KOPT-K1 (cell line): ENCODE results near the gene RTP2.
"Not testable (repeated sequence)": the region's sequence is repeated elsewhere in the genome, so short reads cannot be mapped to it uniquely, and the experiment has no call there.

ENCODE experiments used
- H3K27ac ChIP-seq: fragments of 200-600 bp; sonication (generic); 2 replicates; pipeline ENCODE4 v1.5.1; 2016; ENCODE audit warnings: antibody characterized with exemption, mild to moderate bottlenecking, low read depth, low read length; ENCODE audit not compliant: poor library complexity, severe bottlenecking
- H3K36me3 ChIP-seq: fragments of 200-600 bp; sonication (generic); 2 replicates; pipeline ENCODE4 v1.5.1; 2017; ENCODE audit warnings: antibody characterized with exemption, mild to moderate bottlenecking, low read length, moderate library complexity; ENCODE audit not compliant: insufficient read depth
- H3K9me3 ChIP-seq: fragments of 200-600 bp; sonication (generic); 2 replicates; pipeline ENCODE4 v1.5.1; 2017; ENCODE audit warnings: antibody characterized with exemption, low read length, mild to moderate bottlenecking; ENCODE audit not compliant: insufficient read depth, poor library complexity, severe bottlenecking

The RTP2 gene

DNA sequence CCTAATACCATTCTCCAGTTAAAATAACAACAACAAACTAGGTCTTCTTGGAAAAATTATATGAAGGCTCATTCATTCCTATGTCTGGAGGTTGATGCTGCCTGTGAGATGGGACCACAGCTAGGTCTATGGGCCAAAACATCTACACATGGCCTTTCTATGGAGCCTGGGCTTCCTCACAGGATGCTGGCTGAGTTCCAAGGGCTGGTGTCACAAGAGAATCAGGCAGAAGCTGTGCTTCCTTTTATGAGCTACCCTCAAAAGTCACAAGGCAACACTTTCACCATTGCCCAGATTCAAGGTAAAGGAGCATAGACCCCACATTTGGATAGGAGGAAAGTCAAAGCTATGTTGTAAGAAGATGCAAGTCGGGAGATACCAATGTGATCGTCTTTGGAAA is 4.6 kb upstream of the RTP2 start:
- no peaks in the 10 kb centered on the region for H3K36me3 ChIP-seq
- H3K27ac ChIP-seq = no peak overlapping the region
- H3K9me3 ChIP-seq = no peaks in the 10 kb centered on the region

DNA sequence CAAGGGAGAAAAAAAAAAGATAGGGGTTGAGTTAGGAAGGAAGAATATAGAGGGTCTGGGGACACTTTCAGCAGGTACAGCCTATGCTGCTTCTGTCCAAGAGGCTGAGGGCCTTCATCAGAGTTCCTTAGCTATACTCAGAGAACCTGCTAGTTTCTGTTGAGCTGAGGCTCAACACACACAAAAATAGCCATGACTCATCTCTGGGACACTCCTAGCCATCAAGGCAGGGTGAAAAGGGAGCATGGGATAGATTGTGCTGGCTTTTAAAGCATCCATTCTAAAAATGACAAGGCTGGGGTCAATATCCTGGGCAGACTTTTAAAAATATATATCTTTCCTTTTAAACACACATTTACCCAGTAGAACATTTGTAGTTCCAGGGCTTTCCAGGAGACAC is 2.8 kb upstream of the RTP2 start:
- Histone ChIP-seq H3K36me3 (no peaks in the 10 kb centered on the region), H3K9me3 (no peaks in the 10 kb centered on the region), H3K27ac (no peak overlapping the region)

DNA sequence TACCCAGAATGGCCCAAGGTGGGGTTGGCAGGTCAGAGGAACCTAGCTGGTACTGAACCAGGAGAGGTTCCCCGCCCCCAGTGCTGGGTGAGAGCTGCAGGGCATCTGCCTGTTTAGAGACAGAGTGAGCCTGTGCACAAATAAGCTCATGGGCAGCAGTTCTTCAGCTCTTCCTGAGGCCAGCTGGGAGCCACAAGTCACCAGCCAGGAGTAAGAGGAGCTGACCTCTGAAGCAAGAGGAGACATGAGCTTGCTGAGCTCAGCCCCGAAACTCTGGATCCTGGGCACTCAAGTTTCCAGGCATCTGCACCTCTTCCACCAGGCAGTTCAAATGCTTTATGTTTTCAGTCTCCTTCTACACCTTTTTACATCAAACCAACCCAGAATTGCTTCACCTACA is 2.1 kb downstream of the RTP2 start:
- Histone ChIP-seq H3K9me3 (no peaks in the 10 kb centered on the region), H3K36me3 (no peaks in the 10 kb centered on the region), H3K27ac (no peak overlapping the region)

DNA sequence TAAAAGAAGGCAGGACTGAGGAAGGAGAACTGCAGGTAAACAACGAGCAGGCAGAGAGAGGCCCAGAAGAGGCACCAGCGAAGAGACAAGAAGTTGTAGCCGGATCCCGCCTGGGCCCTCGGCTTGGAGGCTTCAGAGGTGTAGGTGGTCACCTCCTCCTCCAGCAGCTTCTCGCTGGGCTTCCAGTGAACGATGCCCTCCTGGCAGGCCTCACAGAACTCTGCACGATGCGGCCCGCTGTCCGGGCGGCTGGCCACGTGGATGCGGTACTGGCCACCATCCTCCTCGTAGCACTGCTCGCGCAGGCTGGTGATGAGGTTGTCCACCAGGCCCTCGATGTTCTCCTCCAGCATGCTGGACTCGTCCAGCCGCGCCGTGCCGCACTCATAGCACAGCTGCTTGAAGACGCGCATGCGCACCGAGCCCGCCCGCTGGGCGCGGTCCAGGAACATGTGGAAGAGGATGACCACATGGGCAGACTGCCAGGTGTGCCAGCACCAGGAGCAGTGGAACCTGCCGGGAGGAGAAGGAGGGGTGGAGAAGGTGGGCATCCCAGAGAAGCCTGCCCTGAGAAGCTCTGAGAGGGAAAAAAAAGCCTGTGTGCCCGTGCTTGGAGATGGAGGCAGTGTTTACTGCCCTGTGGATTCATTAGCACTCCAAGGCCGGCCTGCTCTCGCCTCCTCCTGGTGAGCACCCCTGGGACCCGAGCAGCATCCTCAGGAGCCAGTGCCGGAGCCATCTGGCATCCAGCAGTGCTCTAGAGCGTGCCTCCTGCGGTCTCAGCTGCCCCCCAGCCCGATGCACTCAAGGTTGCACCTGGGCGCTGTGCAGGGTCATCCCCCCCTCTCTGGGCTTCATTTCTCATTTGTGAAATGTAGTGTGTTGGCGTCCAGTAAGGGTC is 3.6 kb downstream of the RTP2 start:
- H3K9me3 ChIP-seq = no peaks in the 10 kb centered on the region
- no peak overlapping the region for H3K27ac ChIP-seq
- H3K36me3 ChIP-seq = no peaks in the 10 kb centered on the region

DNA sequence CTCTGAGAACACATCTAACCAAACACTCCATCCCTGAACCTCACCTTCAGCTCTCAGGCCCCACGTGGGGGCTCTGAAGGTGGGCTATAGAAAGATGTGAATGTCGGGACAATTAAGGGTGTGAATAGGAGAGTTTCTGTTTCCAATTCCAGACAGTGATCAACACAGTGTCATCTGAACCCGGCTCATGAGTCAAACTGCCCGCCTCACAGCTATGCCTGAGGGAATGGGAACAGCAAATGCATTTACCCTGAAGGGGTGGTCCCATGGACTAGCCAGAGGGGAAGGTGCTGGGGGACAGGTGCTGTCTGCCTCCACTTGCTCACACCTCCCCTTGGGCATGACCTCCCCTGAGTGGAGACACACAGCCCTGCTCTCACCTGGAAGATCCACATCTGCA is 6.3 kb downstream of the RTP2 start:
- Histone ChIP-seq H3K9me3 (no peaks in the 10 kb centered on the region), H3K27ac (no peak overlapping the region), H3K36me3 (no peaks in the 10 kb centered on the region)

DNA sequence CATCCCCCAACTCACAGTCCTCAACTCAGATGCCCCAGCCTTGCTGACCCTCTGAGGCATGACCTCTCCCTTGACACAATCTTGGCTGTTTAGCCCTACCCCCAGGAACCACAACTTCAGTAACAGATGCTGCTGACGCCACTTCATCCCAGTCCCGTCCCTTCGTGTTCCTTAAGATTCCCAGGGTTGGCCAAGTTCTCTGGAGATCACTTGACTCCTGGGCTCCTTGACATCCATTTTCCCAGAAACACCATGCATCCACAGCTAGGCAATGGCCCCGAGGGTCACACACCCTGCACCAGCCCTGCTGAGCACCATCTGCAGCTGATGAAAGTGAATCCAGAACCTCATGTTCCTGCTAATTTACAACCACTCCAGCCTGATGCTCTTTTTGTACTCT is 6.9 kb downstream of the RTP2 start:
- H3K27ac ChIP-seq = no peak overlapping the region
- H3K9me3 ChIP-seq = no peaks in the 10 kb centered on the region
- no peaks in the 10 kb centered on the region for H3K36me3 ChIP-seq

DNA sequence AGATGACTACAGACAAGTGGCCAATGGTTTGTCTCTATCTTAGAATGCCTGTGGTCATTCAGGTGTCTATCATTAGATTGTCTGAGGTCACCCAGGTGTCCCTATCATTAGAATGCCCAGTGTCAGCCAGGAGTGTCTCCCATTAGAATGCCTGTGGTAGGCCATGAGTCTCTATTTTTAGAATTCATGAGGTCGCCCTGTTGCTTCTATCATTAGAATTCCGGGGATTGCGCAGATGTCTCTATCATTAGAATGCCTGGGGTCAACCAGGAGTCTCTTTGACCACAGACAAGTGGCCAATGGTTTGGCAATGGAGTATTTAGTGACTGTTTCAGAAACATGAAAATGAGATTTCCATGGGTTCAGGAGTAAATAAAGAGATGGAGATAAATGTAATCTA is 7.6 kb downstream of the RTP2 start:
- H3K27ac ChIP-seq = no peak overlapping the region
- H3K9me3 ChIP-seq = no peaks in the 10 kb centered on the region
- H3K36me3 ChIP-seq = no peaks in the 10 kb centered on the region

DNA sequence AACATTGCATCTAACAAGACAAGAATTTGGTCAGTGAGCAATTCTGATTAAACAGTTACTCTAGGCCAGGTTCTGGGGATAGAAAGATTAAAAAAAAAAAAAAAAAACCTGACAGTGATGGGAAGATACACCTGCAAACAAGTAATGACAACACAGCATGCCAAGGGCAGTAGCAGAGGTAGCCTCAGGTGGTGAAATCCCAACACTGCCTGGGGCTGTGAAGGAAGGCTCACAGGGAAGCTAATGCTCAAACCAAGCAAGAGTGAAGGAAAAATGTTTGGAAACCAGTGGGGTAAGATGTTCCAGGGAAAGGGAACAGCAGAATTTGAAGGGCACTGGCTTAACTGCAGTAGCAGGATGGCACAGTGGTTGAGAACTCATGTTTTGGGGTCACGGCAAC is 8.9 kb downstream of the RTP2 start:
- H3K9me3 ChIP-seq = no peaks in the 10 kb centered on the region
- no peak overlapping the region for H3K27ac ChIP-seq
- no peaks in the 10 kb centered on the region for H3K36me3 ChIP-seq

DNA sequence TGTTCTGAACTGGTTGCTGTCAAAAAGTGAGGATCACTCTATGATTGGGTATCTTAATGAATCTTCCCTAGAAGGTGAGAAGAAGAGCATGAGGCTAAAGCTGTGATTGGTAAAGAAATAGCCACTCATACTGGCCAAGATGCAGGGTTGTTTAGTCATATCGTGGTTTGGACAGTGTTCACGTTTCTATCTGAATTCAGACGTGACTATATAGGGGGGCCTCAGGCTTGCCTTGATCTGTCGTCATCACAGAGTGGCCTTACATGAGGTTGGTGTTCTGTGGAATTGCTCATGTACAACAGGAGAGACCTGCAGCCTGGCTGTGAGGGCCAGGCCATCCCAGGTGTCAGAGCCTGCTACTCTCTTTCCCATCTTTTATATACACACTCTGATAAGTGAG is 12.4 kb downstream of the RTP2 start:
- H3K9me3 ChIP-seq = peaks cover 14% of the 10 kb centered on the region
- H3K36me3 ChIP-seq = no peaks in the 10 kb centered on the region
- no peak overlapping the region for H3K27ac ChIP-seq

DNA sequence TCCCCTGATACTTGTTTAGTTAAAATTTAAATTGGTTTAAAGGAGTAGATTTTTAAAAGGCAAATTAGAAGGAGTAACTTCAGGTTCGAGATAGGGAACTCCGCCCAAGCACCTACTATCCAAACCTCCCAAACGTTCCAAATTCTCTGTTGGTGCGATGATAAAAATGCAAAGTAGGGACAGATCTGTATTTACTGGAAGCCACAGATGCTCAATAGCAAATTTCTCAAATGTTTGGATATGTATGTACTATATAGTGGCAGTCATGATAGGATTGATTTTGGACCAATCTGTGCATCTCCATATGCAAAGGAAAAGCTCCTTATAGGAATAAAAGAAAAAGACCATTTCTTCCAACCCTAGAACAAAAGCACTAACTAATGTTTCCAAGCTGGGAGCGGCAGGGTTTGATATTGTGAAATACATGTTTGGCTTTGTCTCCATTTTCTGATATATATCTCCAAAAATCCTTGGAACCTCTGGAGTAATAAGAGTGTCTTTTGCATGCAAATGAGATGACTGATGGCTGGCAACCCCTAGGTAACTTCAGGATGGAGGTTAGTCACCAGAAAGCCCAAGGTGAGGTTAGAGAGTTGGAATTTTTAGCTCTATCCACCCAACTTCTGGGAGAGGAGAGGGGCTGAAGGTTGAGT is 15.6 kb downstream of the RTP2 start:
- Histone ChIP-seq H3K27ac (no peak overlapping the region), H3K36me3 (no peaks in the 10 kb centered on the region), H3K9me3 (peaks cover 14% of the 10 kb centered on the region)

DNA sequence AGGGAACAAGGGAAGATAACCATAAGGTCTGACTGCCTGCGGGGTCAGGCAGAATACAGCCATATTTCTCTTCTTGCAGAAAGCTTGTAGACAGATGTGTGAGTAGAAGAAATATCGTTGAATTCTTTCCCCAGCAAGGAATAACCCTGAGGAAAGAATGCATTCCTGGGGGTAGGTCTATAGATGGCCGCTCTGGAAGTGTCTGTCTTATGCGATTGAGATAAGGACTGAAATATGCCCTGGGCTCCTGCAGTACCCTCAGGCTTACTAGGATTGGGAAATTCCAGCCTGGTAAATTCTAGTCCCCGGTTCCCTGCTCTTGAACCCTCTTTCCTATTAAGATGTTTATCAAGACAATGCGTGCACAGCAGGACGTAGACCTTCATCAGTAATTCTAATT is 16.4 kb downstream of the RTP2 start:
- H3K36me3 ChIP-seq = no peaks in the 10 kb centered on the region
- no peak overlapping the region for H3K27ac ChIP-seq
- peaks cover 14% of the 10 kb centered on the region for H3K9me3 ChIP-seq

DNA sequence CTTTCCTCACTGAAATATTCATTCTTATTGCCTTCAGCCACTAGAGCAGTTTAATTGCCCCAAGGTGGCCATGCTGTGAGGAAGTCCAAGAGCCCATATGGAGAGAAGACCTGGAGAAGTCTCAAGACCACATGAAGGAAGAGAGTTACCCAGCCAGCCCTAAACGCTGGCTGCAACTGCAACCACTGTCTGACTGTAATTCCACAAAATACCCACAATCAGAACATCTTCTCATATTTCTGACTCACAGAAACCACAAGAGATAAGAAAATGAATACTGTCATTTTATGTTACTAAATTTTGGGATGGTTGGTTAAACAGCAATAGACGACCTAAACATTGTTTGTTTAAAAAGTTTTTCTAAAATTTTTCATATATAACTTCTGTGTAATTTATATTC is 17.5 kb downstream of the RTP2 start:
- H3K36me3 ChIP-seq = no peaks in the 10 kb centered on the region
- H3K27ac ChIP-seq = no peak overlapping the region
- peaks cover 14% of the 10 kb centered on the region for H3K9me3 ChIP-seq

DNA sequence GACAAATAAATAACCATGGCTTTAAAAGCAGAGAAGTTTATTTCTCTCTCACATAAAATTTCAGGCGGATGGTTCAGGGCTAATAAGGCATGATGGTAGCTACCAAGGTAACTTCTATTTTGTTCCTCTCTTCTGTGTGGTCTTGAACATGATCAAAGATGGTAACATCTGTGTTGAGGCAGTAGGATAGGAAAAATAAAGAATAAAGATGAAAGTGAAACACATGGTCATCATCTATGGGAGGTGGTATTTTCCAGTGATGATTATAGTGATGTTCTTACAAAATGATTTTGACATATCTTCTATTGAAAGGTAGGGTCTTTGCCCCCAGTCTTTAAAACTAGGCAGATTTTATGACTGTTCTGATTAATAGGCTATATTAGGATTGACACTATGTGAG is 17.9 kb downstream of the RTP2 start:
- Histone ChIP-seq H3K36me3 (no peaks in the 10 kb centered on the region), H3K27ac (no peak overlapping the region), H3K9me3 (peaks cover 14% of the 10 kb centered on the region)

DNA sequence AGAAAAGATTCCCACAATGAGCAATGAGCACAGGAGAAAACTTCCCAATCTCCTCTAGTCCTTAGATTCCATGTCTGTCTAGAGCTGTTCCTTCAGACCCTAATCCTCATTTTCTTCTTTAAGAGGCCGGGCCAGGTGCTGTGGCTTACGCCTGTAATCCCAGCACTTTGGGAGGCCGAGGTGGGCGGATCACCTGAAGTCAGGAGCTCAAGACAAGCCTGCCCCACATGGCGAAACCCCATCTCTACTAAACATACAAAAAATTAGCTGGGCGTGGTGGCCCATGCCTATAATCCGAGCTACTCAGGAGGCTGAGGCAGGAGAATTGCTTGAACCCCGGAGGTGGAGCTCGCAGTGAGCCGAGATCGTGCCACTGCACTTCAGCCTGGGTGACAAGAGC is 20.6 kb downstream of the RTP2 start:
- not testable (repeated sequence) for H3K27ac ChIP-seq, H3K36me3 ChIP-seq
- peaks cover 12% of the 10 kb centered on the region for H3K9me3 ChIP-seq

DNA sequence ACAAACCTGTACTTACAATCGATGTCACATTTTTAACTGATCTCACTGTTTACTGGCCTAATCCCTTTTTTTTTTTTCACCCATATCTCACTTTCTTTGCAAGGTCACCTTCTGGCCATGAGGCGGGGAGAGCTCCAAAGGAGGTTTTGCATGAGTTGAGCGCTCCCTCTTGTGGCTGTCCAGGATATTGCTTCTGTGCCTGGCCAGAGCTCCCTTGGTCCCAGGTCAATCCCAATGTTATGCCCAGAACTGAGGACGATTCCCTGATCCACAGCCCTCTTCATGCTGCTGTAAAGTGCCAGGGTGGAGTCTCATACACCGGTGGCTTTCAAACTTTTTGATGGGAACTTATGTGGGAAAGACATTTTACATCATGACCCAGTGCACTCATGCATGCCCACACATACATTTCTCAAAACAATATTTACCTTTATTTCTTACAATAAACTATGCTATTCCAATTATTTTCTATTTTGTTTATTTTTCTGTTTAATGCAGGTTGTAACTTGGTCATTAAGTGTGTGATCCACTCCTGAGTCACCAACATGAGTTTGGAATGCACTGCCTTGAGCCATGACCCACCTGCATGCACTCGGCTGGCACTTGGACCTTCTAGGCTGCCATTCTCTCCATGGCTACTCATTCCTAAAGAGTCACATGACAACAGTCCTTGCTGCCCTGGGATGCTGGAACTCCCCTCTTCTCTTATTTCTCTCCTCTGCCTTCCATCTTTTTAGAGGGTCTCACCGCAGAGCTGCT is 22.5 kb downstream of the RTP2 start:
- H3K9me3 ChIP-seq = no peaks in the 10 kb centered on the region
- no peaks in the 10 kb centered on the region for H3K36me3 ChIP-seq
- H3K27ac ChIP-seq = no peak overlapping the region
